Ishikawa (cell line): ENCODE data around the gene PTH2R.

Experiments
- EP300 ChIP-seq: IDR thresholded peaks from 2 replicates; pipeline ENCODE4 v1.6.1; 2012; ENCODE audit warnings: borderline replicate concordance
- NFIC ChIP-seq: IDR thresholded peaks from 2 replicates; pipeline ENCODE4 v1.6.1; 2012
- YY1 ChIP-seq: IDR thresholded peaks from 2 replicates; pipeline ENCODE4 v1.6.1; 2012; ENCODE audit warnings: low read depth

DNA sequence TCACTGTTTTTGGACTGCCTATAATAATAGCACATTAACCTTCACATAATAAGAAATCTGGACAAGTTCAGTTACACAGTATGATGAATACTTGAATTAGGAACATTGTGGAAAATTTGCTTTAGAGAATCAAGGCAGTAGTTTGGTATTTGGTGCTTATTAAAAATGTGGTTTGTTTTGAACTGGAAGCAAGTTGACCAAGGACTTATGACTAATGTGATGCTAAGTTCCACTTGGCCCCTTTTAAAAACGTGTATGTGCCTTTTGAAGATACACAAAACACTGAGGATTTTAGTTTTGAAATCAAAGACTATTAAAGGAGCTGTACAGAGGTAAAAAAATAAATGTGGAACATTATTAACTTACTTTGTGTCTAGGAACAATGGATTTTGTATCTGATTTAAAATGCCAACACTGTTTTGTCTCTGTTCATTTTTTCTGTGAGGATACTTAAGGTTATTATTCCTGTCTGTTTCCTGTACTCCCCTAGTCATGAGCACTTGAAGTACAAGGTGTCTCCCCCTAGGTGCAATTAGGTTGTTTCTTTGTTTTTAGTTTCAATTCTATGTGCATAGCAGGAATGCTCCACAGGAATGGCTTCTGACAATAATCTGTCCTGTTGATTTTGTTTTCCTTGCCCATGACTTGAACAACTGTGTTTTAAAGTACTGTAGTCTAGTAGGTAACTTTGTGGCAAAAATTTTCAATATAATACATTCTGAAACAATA lies 49.6 kb upstream of the PTH2R start:
- TF ChIP-seq NFIC (no peak), EP300 (no peak), YY1 (no peak)
